Activated CD4-positive, alpha-beta T cell treated with anti-CD3 and anti-CD28 coated beads for 48 hours (primary cell): ENCODE data around the gene GUCD1.

Experiments
- DNase-seq: peaks from one replicate; pipeline ENCODE4 v3.0.0-alpha.2; 2020

Gene GUCD1

GRCh38 chr22:24523873-24524272, 31.1 kb downstream of the GUCD1 start:
- DNase-seq, result no peak

DNA sequence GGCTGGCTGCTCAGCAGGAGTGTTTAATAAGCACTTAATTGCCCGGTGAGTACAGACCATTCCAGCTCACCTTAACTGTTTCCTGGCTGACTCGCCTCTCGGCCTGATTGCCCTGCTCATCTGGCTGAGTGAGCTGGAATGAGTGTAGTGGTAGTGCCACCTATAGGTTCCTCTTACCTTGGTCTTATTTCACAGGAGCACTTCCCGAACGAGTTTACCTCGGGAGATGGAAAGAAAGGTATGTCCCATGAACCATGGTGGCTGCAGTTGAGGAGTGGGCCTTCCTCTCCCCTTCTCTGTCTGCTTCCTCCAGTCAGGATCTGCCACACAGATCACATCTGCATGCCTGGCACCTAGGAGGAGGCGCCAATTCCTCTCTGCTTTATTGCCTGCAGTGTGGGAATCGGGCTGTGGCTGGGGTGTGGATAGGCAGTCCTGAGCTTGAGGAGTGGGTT, 33.1 kb downstream of the GUCD1 start:
- peak; percentile 57 for DNase-seq

DNA sequence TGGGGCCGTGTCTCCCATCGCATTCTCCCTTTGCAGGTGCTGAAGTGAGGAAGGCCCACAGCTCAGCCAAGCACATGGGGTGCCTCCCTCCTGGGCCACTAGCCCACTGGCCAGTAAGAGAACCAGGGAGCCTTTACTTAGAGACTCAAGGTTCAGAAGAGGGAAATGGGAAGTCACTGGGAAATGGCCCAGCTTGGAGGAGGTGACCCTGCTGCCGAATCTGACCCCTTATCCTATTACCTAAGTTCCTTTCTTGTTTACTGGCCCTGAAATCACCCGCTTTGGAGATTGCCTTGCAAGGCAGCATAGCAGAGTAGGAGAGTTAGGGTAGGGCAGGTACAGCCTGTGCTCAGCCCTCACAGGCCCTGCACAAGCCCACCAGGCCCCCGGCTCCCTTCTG, 35.4 kb downstream of the GUCD1 start:
- no peak for DNase-seq

DNA sequence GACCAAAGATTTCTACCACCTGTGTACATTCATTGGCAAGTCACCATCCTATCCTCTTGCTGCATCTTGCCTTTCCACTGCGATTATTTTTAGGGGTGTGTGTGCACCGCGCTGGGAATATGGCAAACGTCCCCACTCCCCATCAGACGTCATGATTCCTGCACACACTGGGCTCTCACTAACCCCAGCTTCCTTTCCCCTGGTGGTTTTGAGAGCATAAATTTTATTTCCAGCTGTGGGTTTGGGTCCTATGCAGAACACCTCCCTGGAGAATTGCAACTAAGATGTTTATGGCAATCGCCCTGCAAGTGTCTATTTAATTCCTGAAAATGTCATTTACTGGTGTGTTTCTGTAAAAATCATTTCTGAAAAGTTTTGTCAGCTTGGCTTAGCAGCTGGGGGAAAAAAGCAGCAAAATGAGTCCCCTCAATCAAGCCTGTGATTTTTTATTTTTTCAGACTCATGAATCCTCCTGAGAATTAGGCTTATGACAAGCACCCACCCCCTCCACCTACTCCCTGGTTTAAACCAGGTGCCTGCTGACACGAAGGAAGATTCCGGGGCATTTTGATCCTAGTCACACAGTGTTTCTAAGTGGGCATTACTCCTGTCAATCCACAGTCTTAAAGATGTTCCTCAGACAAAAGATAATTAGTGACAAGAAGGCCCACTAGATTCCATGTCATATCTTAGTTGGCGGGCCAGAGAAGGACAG, 36.0 kb downstream of the GUCD1 start:
- no peak for DNase-seq

- DNase-seq, result no peak
These were observed 36.7 kb downstream of the GUCD1 start for GRCh38 chr22:24518228-24518627.

GRCh38 chr22:24517446-24517845, 37.5 kb downstream of the GUCD1 start:
- DNase-seq, result no peak

DNA sequence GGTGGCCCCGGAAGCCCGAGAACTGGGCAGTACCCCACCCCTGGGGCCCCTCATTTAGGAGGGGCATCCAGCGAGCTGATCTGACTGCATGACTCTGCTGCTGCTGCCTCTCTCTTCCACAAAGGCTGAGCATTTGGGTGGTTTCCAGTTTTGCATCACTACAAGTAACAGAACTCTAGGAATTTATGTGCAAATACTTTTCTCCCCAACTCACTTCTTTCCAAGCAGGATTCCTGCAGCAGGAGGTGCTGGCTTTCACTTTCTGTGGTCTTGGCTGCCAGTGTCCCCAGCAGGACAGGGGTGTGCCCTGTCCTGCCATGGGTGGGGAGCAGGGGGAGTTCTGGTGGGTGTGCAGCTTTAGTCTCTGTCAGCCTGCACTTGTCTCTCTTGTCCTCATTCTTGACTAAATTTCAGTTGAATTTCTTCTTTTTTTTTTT, 38.6 kb downstream of the GUCD1 start:
- DNase-seq, result no peak

GRCh38 chr22:24515027-24515338, 40.0 kb downstream of the GUCD1 start:
- no peak for DNase-seq

DNA sequence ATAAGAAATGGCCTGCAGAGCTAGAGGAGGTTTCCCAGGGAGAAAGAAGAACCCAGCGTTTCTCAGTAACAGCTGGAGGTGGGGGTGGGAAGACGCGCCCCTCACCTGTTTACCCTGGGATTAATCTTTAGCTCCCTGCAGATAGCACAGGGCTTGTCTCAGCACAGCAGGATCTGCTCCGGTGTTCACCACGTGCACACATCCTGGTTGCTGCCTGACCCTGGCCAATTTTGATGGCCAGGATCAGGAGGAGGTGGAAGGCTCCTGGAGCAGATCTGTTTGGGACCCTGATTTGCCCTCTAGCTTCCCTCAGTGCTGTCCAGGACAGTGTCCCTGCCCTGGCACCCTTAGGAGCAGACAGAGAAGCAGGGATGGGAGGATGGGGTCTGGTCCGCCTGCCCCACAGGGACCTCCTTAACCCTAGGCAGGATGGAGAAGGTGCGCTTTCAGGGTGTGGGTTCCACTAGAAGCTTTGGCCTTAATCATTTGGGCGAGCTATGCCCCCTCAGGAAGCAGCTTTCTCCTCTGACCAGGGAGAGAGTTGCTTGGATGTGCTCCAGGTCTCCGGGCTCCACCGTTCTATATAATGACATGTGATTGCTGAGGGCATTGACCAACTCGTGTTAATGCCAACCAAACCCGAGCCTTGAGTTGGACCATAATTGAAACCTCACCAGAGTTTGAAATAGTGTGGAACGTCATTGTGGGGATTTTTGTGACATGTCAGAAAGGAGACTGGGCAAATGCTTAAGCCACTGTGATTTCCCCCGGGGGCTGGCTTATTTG, 40.5 kb downstream of the GUCD1 start:
- no peak for DNase-seq

- no peak for DNase-seq
These were observed 41.3 kb downstream of the GUCD1 start for GRCh38 chr22:24513378-24514240.

- DNase-seq, result no peak
These were observed 42.9 kb downstream of the GUCD1 start for GRCh38 chr22:24512043-24512442.

GRCh38 chr22:24510637-24511625, 44.0 kb downstream of the GUCD1 start:
- DNase-seq, result no peak

DNA sequence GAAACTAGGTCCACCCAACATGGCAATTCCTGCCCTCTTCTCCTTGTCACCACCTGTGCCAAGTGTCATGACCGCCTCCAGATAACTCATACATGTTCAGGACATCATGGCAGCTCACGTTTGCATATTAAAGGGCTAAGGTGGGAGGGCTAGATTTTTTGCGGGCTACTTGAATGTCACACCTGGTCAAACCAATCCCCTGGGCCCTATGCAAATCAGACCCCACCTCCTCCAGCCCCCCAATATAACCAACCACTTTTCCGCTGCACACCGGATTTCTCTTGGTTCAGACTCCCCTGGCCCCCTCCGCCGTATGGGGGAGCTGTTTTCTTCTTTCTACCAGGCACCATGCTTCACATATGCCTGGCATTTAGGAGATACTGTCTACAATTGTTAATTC, 47.2 kb downstream of the GUCD1 start:
- DNase-seq, result no peak

- no peak for DNase-seq
These were observed 48.0 kb downstream of the GUCD1 start for GRCh38 chr22:24506802-24507438.

- DNase-seq, result no peak
These were observed 49.8 kb downstream of the GUCD1 start for GRCh38 chr22:24504956-24505736.

DNA sequence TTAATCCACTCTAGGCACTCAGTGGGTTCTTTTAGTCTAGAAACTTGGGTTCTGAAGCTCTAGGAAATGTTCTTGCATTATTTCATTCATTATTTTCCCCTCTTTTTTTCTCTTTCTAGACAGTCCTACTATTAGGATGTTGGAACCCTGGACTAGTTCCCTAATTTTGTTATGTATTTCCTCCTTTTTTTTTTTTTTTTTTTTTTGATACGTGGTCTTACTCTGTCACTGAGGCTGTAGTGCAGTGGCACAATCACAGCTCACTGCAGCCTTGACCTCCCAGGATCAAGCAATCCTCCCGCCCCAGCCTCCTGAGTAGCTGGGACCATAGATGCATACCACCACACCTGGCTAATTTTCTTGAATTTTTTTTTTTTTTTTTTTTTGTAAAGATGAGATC, 50.4 kb downstream of the GUCD1 start:
- DNase-seq, result no peak

GRCh38 chr22:24503843-24504338, 51.0 kb downstream of the GUCD1 start:
- no peak for DNase-seq

- peak; percentile 71 for DNase-seq
These were observed 51.6 kb downstream of the GUCD1 start for GRCh38 chr22:24503137-24503842.

- DNase-seq, result no peak
These were observed 52.4 kb downstream of the GUCD1 start for GRCh38 chr22:24502541-24502940.

GRCh38 chr22:24502034-24502433, 52.9 kb downstream of the GUCD1 start:
- DNase-seq, result no peak
